AG04449 (cell line): Measurements from ENCODE around the gene SHISAL2A.

Source experiments
- CTCF ChIA-PET: fragments of 350-600 bp; formaldehyde crosslinking; extraction: SDS; loops from one replicate; lab custom pipeline; 2021; ENCODE audit warnings: antibody characterized with exemption; lab: Yijun Ruan, JAX
- POLR2A ChIA-PET: fragments of 400-600, 350-600 bp; formaldehyde crosslinking; extraction: SDS; loops from one replicate; lab custom pipeline; 2020; ENCODE audit warnings: antibody characterized with exemption, inconsistent platforms; lab: Yijun Ruan, JAX
- DNase-seq: peaks from one replicate; pipeline ENCODE4 v3.0.0-alpha.2; 2010; ENCODE audit warnings: low read depth, low spot score
- H3K4me3 ChIP-seq: 2 replicates; pipeline ENCODE4 v1.5.1; 2011; ENCODE audit warnings: low read depth, mild to moderate bottlenecking, control low read depth, low read length
- TF ChIP-seq, protein P1 (sequence below): IDR thresholded peaks from one replicate; pipeline ENCODE4 v1.5.1; 2011; ENCODE audit warnings: mild to moderate bottlenecking, moderate library complexity, low read length, control low read depth, inconsistent platforms; ENCODE audit not compliant: insufficient read depth; ENCODE audit errors: missing control alignments

SHISAL2A gene

DNA sequence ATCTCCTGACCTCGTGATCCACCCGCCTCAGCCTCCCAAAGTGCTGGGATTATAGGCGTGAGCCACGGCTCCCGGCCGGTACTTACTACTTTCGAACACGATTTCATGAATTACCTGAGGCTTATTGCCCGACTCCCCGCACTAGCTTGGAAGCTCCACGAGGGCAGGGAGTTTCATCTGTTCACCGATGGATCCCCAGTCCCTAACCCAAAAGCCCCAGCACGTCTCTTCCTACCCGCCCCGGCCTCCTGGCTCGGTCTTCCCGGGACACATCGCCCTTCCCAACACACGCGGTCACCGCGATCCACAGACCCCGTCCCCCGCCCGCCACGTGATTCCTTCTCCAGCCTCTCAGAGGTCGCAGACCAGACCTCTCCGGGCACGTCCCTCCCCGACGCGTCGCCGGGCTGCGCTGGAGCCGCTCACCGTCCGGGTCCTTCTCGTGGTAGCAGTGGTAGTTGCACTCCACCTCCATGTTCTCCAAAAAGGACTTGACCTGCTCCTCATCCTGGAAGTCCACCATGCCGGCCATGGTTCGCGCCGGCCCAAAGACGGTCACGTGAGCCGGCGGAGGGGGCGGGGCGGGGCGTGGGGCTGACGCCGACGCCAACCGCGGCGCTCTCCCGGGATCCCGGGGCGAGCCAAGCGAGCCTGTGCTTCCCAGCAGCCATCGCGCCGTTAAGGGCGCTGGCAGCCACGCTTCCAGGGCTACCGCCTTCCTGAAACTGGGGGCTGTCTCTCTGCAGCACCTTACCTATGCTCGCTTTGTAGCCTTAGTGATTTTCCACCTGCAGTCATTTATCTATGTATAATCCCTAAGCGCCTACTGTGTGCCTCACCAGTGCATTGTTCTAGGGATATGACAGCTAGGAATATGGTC, 65.1 kb downstream of the SHISAL2A start, which contains the start of gene COA7:
TSS of gene COA7 (minus strand) at position 553 of the 880 bp plus-strand sequence. CDS start at position 532, 21 bp downstream.
- DNase-seq, result no peak
- CTCF ChIA-PET, result interaction anchor here (1.3 to 4.7 kb wide), 3 partner anchors 11 to 488 kb away, joined by 4 to 36 read pairs (median 6); no protein-coding TSS in a partner anchor
- POLR2A ChIA-PET, result interaction anchor here (0.6 kb wide), 1 partner anchor 145 kb away, joined by 4 read pairs; the partner anchor contains the start of gene TUT4
- H3K4me3 ChIP-seq, result peak within 1 kb of the TSS; percentile 93
- TF ChIP-seq, protein P1, sequence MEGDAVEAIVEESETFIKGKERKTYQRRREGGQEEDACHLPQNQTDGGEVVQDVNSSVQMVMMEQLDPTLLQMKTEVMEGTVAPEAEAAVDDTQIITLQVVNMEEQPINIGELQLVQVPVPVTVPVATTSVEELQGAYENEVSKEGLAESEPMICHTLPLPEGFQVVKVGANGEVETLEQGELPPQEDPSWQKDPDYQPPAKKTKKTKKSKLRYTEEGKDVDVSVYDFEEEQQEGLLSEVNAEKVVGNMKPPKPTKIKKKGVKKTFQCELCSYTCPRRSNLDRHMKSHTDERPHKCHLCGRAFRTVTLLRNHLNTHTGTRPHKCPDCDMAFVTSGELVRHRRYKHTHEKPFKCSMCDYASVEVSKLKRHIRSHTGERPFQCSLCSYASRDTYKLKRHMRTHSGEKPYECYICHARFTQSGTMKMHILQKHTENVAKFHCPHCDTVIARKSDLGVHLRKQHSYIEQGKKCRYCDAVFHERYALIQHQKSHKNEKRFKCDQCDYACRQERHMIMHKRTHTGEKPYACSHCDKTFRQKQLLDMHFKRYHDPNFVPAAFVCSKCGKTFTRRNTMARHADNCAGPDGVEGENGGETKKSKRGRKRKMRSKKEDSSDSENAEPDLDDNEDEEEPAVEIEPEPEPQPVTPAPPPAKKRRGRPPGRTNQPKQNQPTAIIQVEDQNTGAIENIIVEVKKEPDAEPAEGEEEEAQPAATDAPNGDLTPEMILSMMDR, result no peak

- H3K4me3 ChIP-seq, result peak overlapping the region; percentile 63
Measured at GRCh38 chr1:52702886-52703787, 70.2 kb downstream of the SHISAL2A start.

GRCh38 chr1:52706136-52706670, 73.2 kb downstream of the SHISAL2A start:
- ChIA-PET CTCF (interaction anchor here (0.6 kb wide), 1 partner anchor 1166 kb away, joined by 3 read pairs; no protein-coding TSS in a partner anchor), POLR2A (no interaction called here)
- H3K4me3 ChIP-seq, result no peak overlapping the region
- DNase-seq, result no peak
- TF ChIP-seq, protein P1, result no peak

More at GRCh38 chr1:52702886-52703787, 70.2 kb downstream of the SHISAL2A start:
- DNase-seq, result no peak
- TF ChIP-seq, protein P1, result no peak
- POLR2A ChIA-PET, result no interaction called here
- CTCF ChIA-PET, result interaction anchor here (0.8 to 1.6 kb wide), 3 partner anchors 17 to 478 kb away, joined by 3 read pairs; no protein-coding TSS in a partner anchor
